Amygdala (tissue), 56 donors: ENCODE results near the gene LAMP1.
"Not testable (repeated sequence)": the region's sequence is repeated elsewhere in the genome, so short reads cannot be mapped to it uniquely, and the experiment has no call there.

Source experiments
- DNase-seq, 56 donors: peaks; one replicate each; lab custom pipeline; 2025; lab: John Stamatoyannopoulos, UW

The LAMP1 gene

GRCh38 chr13:113324398-113324797, 27.4 kb downstream of the LAMP1 start:
- peak in 6 of 56 donors; percentile 17 to 42 (median 28) for DNase-seq

- DNase-seq = no peak
Measured at GRCh38 chr13:113325779-113326178, 28.7 kb downstream of the LAMP1 start.

GRCh38 chr13:113327391-113327765, 30.3 kb downstream of the LAMP1 start:
- DNase-seq = no peak

- no peak for DNase-seq
Measured at GRCh38 chr13:113327766-113328471, 30.9 kb downstream of the LAMP1 start.

- DNase-seq = no peak
Measured at GRCh38 chr13:113328851-113329250, 31.8 kb downstream of the LAMP1 start.

- no peak for DNase-seq
Measured at GRCh38 chr13:113329656-113330312, 32.7 kb downstream of the LAMP1 start.

GRCh38 chr13:113332615-113333014, 35.6 kb downstream of the LAMP1 start:
- DNase-seq = no peak

GRCh38 chr13:113333076-113333475, 36.0 kb downstream of the LAMP1 start:
- DNase-seq = no peak

- DNase-seq = no peak
Measured at GRCh38 chr13:113337556-113337955, 40.5 kb downstream of the LAMP1 start.

GRCh38 chr13:113337976-113338375, 40.9 kb downstream of the LAMP1 start:
- DNase-seq = no peak

- DNase-seq = no peak
Measured at GRCh38 chr13:113338451-113338850, 41.4 kb downstream of the LAMP1 start.

- no peak for DNase-seq
Measured at GRCh38 chr13:113342820-113343691, 46.0 kb downstream of the LAMP1 start.

GRCh38 chr13:113343692-113343968, 46.6 kb downstream of the LAMP1 start:
- no peak for DNase-seq

- DNase-seq = no peak
Measured at GRCh38 chr13:113345486-113345885, 48.4 kb downstream of the LAMP1 start.

GRCh38 chr13:113347736-113348225, 50.7 kb downstream of the LAMP1 start:
- not testable (repeated sequence) for DNase-seq

- DNase-seq = no peak
Measured at GRCh38 chr13:113348591-113348990, 51.6 kb downstream of the LAMP1 start.

GRCh38 chr13:113349050-113349449, 52.0 kb downstream of the LAMP1 start:
- no peak for DNase-seq

GRCh38 chr13:113349491-113349890, 52.5 kb downstream of the LAMP1 start:
- DNase-seq = no peak

GRCh38 chr13:113350065-113350937, 53.3 kb downstream of the LAMP1 start:
- no peak for DNase-seq

GRCh38 chr13:113350938-113351335, 53.9 kb downstream of the LAMP1 start:
- no peak for DNase-seq
